Large intestine (tissue), 3 donors: Measurements from ENCODE around the gene FRMD5. TPM values are rescaled to one million over a fixed set of nuclear protein-coding genes. Genes with fewer than 3 reads are reported as not detected.

Source experiments
- DNase-seq, 2 donors: peaks; one replicate each; pipeline versions ENCODE4 v3.0.0 to v3.0.0-alpha.2; 2013
- H3K27ac ChIP-seq: one replicate; pipeline ENCODE4 v1.5.1; 2013; ENCODE audit warnings: low read length
- H3K27me3 ChIP-seq: 2 replicates; pipeline ENCODE4 v1.6.1; 2013; ENCODE audit warnings: low read length; ENCODE audit not compliant: control insufficient read depth, insufficient read depth
- H3K36me3 ChIP-seq: 2 replicates; pipeline ENCODE4 v1.6.1; 2013; ENCODE audit warnings: low read length; ENCODE audit not compliant: control insufficient read depth, insufficient read depth
- H3K4me1 ChIP-seq: one replicate; pipeline ENCODE4 v1.6.1; 2013; ENCODE audit warnings: low read length; ENCODE audit not compliant: control insufficient read depth, insufficient read depth
- H3K4me3 ChIP-seq: one replicate; pipeline ENCODE4 v1.5.1; 2013; ENCODE audit warnings: low read length
- H3K9me3 ChIP-seq: one replicate; pipeline ENCODE4 v1.6.1; 2013; ENCODE audit warnings: mild to moderate bottlenecking, low read depth, low read length, moderate library complexity; ENCODE audit not compliant: control insufficient read depth
- WGBS: methylation state at CpG from one replicate; pipeline ENCODE4 v1.1.5; 2013; ENCODE audit warnings: low lambda C conversion rate; ENCODE audit not compliant: insufficient coverage; 5-methylcytosine and 5-hydroxymethylcytosine counted together
- polyA plus RNA-seq: library from polyadenylated mRNA; unstranded; fragments of 120-200 nt; gene quantifications from one replicate; pipeline ENCODE4 v1.2.1, GENCODE V29; 2013

The FRMD5 gene
- polyA plus RNA-seq, 1 donor = 1.7 TPM

DNA sequence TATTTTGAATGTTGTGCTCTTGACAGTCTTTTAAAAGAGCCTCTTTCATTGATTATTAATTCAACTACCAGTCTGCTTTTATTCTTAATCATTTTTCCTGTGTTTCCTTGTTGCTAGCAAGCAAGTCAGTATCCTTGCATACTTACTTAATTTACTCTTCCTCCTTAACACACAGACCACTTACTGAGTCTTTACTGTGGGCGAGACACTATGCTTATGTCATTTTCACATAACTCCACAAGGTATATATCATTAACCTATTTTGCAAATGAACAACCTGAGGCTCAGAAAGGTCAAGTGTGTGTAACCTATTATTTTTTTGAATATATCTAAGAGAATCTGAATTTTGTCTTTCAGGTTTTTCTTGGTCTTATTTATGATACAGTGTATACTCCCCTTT is 237.3 kb downstream of the FRMD5 start:
- Histone ChIP-seq H3K4me3 (no peak overlapping the region), H3K36me3 (no peaks in the 10 kb centered on the region)
- WGBS = no CpG with 5 or more reads among the region's 1 CpG

DNA sequence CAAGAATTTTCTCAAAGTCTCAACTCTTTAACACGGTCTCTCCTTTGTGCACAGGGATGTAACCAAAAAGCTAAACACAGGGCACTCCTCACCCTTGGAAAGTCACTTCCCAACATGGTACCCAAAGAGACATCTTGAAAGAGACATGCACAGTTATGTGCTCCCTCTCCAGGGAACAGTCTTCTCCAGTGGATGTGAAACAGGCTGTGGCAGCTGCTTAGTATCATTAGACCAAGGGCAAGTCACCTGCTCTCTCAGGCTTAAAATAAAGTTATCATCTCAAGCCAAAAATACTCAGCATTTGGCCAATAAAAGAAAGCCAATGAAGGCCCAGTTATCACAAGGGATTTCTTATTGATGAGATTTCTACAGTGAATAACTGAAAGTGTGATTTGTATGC is 239.9 kb downstream of the FRMD5 start:
- H3K4me1 ChIP-seq = no peaks in the 10 kb centered on the region
- no CpG with 5 or more reads among the region's 1 CpG for WGBS
- H3K9me3 ChIP-seq = no peaks in the 10 kb centered on the region
- H3K4me3 ChIP-seq = no peak overlapping the region
- H3K27ac ChIP-seq = no peak overlapping the region
- no peaks in the 10 kb centered on the region for H3K36me3 ChIP-seq
- DNase-seq = no peak
- no peaks in the 10 kb centered on the region for H3K27me3 ChIP-seq

More for the DNA sequence above, 237.3 kb downstream of the FRMD5 start:
- H3K4me1 ChIP-seq = no peaks in the 10 kb centered on the region
- H3K27me3 ChIP-seq = no peaks in the 10 kb centered on the region
- H3K27ac ChIP-seq = no peak overlapping the region
- no peaks in the 10 kb centered on the region for H3K9me3 ChIP-seq
- no peak for DNase-seq

- no peaks in the 10 kb centered on the region for H3K4me1 ChIP-seq
- H3K4me3 ChIP-seq = no peak overlapping the region
- no peaks in the 10 kb centered on the region for H3K9me3 ChIP-seq
- WGBS = no CpG with 5 or more reads among the region's 4 CpGs
- no peak overlapping the region for H3K27ac ChIP-seq
- DNase-seq = no peak
- no peaks in the 10 kb centered on the region for H3K36me3 ChIP-seq
- H3K27me3 ChIP-seq = no peaks in the 10 kb centered on the region
Measured at GRCh38 chr15:43954181-43954621, 240.9 kb downstream of the FRMD5 start.

- Histone ChIP-seq H3K4me3 (no peak overlapping the region), H3K9me3 (no peaks in the 10 kb centered on the region), H3K27me3 (no peaks in the 10 kb centered on the region), H3K27ac (no peak overlapping the region), H3K4me1 (no peaks in the 10 kb centered on the region), H3K36me3 (no peaks in the 10 kb centered on the region)
- no CpG with 5 or more reads among the region's 1 CpG for WGBS
- DNase-seq = no peak
Measured at GRCh38 chr15:43953402-43953801, 241.7 kb downstream of the FRMD5 start.

DNA sequence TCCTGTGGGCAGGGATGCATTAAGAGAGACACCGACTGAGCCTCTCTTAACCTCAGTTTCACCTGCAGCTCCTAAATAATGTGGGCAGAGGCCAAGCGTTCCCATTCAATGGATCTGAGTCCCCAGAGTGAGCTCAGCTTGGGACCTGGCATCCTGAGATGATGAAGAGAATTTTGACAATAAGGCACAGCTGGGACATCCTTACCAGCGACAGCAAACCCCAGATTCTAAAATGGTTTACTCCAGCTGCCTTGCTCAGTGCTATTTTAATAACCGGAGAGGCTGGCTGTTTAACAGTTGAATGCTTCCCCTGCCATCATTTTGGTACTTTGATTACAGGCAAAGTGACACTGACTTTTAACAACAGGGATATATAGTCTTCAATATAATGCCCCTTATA is 244.5 kb downstream of the FRMD5 start:
- no peaks in the 10 kb centered on the region for H3K4me1 ChIP-seq
- no peak overlapping the region for H3K4me3 ChIP-seq
- no peaks in the 10 kb centered on the region for H3K36me3 ChIP-seq
- DNase-seq = no peak
- no peak overlapping the region for H3K27ac ChIP-seq
- H3K27me3 ChIP-seq = no peaks in the 10 kb centered on the region
- WGBS = no CpG with 5 or more reads among the region's 4 CpGs
- no peaks in the 10 kb centered on the region for H3K9me3 ChIP-seq

DNA sequence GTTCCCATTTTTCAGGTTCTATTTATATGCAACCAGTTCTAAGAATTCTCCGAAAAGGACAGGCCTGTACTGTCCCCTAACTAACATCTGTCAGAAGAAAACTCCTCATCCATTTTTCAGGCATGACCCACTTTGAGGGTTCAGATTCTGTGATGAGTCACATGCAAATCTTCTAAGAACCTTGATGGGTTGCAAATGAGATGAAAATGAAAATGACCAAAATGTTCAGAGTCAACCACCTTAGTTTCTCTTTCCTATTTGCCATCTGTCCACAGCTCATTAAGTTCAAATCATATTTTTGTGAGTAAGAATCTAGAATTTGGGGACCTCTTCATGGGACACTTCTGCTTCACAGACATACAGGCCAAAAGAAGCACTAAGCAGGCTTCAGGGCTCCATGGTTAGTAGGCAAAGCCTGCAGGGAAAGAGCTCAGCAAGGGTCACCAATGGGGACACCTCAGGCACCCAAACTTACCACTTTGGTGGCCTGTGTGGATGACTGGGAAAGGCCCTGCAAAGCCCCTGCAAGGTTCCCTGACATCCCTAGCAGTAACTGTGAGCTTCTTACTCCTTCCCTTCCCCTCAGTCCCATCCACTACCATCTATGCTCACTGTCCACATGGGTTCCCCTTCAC is 246.3 kb downstream of the FRMD5 start:
- Histone ChIP-seq H3K27me3 (no peaks in the 10 kb centered on the region), H3K27ac (no peak overlapping the region), H3K4me3 (no peak overlapping the region), H3K9me3 (no peaks in the 10 kb centered on the region), H3K4me1 (no peaks in the 10 kb centered on the region), H3K36me3 (no peaks in the 10 kb centered on the region)
- no peak for DNase-seq
- WGBS = no CpG with 5 or more reads among the region's 1 CpG

DNA sequence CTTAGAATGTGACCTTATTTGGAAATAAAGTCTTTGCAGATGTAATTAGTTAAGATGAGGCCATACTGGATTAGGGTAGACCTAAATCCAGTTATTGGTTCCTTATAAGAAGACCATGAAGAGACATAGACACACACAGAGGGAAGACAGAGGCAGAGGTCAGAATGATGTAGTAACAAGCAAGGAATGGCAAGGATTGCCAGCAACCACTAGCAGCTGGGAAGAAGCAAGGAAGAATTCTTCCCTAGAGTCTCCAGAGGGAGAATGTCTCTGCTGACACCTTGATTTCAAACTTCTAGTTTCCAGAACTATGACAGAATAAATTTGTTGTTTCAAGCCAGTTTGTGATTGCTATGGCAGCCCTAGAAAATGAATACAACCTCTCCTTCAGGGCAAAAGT is 251.6 kb downstream of the FRMD5 start:
- Histone ChIP-seq H3K36me3 (no peaks in the 10 kb centered on the region), H3K27me3 (no peaks in the 10 kb centered on the region), H3K9me3 (no peaks in the 10 kb centered on the region), H3K4me3 (no peak overlapping the region), H3K27ac (no peak overlapping the region), H3K4me1 (no peaks in the 10 kb centered on the region)
- no peak for DNase-seq

DNA sequence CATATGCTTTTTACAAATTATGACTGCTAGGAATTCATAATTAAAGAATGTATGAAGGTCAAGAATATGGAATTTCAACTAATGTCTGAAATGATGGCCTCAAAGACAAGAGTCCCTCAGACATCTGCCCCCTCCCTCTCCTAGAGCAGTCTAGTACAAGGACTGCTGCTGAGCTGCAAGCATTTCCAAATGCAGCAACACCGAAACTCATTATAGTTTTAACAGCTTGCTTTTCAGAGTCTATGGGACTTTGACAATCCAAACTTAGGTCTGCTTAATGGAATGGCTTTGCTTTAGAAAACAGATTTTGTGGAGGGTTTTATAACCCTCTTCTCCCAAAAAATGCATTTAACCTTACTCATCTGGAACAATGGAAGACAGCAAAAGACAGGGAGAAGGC is 252.9 kb downstream of the FRMD5 start:
- Histone ChIP-seq H3K27me3 (no peaks in the 10 kb centered on the region), H3K27ac (no peak overlapping the region), H3K4me1 (no peaks in the 10 kb centered on the region), H3K4me3 (no peak overlapping the region), H3K36me3 (no peaks in the 10 kb centered on the region), H3K9me3 (no peaks in the 10 kb centered on the region)
- no peak for DNase-seq
- WGBS = no CpG with 5 or more reads among the region's 1 CpG

DNA sequence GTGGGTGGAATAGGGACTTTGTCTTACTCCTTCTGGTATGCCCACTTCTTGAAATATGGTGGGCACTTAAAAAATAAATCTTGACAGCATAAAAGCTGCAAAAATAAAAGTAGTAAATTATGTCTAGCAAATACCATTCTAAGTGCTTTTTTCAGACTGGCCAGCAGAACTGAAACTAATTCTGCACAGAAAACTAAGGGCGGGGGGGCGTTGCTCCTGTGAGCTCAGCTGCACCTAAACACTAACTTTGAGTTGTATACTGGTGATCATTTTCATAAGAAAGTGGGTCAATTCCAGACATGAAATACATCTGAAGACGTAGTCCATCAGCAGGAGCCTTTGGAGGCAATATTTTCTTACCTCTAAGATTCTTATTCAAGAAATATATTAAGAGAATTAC is 253.5 kb downstream of the FRMD5 start:
- H3K9me3 ChIP-seq = no peaks in the 10 kb centered on the region
- WGBS = no CpG with 5 or more reads among the region's 3 CpGs
- no peak for DNase-seq
- H3K27me3 ChIP-seq = no peaks in the 10 kb centered on the region
- H3K36me3 ChIP-seq = no peaks in the 10 kb centered on the region
- H3K27ac ChIP-seq = no peak overlapping the region
- H3K4me1 ChIP-seq = no peaks in the 10 kb centered on the region
- no peak overlapping the region for H3K4me3 ChIP-seq

DNA sequence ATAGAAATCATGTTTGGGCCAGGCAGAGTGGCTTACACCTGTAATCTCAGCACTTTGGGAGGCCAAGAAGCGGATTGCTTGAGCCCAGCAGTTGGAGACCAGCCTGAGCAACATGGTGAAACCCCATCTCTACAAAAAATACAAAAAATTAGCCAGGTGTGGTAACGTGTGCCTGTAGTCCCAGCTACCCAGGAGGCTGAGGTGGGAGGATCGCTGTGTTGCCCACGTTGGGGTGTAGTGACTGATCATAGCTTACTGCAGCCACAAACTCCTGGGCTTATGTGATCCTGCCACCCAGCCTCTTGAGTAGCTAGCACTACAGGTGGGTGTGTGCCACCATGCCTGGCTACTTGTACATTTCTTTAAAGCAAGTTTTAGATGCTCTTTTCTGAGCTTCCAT is 254.0 kb downstream of the FRMD5 start:
- Histone ChIP-seq H3K9me3 (no peaks in the 10 kb centered on the region), H3K36me3 (no peaks in the 10 kb centered on the region), H3K4me1 (no peaks in the 10 kb centered on the region), H3K27ac (no peak overlapping the region), H3K4me3 (no peak overlapping the region), H3K27me3 (no peaks in the 10 kb centered on the region)
- DNase-seq = no peak
- no CpG with 5 or more reads among the region's 4 CpGs for WGBS

DNA sequence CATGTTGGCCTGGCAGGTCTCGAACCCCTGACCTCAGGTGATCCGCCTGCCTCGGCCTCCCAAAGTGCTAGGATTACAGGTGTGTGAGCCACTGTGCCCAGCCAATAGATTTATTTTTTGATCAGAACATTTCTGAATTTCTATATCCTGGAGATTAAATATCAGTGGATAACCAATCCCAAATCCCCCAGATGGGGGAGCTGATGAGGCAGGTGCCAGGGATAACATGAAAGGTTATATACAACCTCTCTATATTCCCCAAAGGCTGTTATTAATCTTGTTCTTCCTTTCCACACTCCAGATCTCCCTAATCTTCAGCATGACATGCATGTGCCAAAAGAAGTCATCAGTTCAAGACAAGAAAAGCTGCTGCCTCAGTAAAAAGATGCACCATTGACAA is 256.0 kb downstream of the FRMD5 start:
- WGBS = no CpG with 5 or more reads among the region's 3 CpGs
- Histone ChIP-seq H3K36me3 (no peaks in the 10 kb centered on the region), H3K27me3 (no peaks in the 10 kb centered on the region)

More for the DNA sequence above, 256.0 kb downstream of the FRMD5 start:
- H3K4me3 ChIP-seq = no peak overlapping the region
- H3K9me3 ChIP-seq = no peaks in the 10 kb centered on the region
- H3K27ac ChIP-seq = no peak overlapping the region
- H3K4me1 ChIP-seq = no peaks in the 10 kb centered on the region
- DNase-seq = no peak
